Measurements from ENCODE around the gene TRPM4.

GRCh38 chr19:49128545-49129237 lies 28.9 kb upstream of the TRPM4 start:
- TF ChIP-seq CTCF (IDR thresholded peaks at IDR 0.05) (no peak), POLR2A (IDR thresholded peaks at IDR 0.05) (no peak)
